Nephron progenitor cell (in vitro differentiated cells): Measurements from ENCODE around the gene EWSR1.

Experiments
- DNase-seq: peaks from one replicate; pipeline ENCODE4 v3.0.0; 2021
- H3K27ac Mint-ChIP-seq: 2 replicates; pipeline ENCODE4 v1.8.0; 2021; ENCODE audit warnings: mild to moderate bottlenecking, moderate library complexity, mixed read lengths
- H3K27me3 Mint-ChIP-seq: 2 replicates; pipeline ENCODE4 v1.8.0; 2021; ENCODE audit warnings: mild to moderate bottlenecking, low read depth, mixed read lengths; ENCODE audit not compliant: poor library complexity
- H3K36me3 Mint-ChIP-seq: 2 replicates; pipeline ENCODE4 v1.8.0; 2021; ENCODE audit warnings: low read depth, mixed read lengths
- H3K4me1 Mint-ChIP-seq: 2 replicates; pipeline ENCODE4 v1.8.0; 2021; ENCODE audit warnings: mixed read lengths
- H3K4me3 Mint-ChIP-seq: 2 replicates; pipeline ENCODE4 v1.8.0; 2021; ENCODE audit warnings: mild to moderate bottlenecking, moderate library complexity, mixed read lengths
- H3K9me3 Mint-ChIP-seq: 2 replicates; pipeline ENCODE4 v1.8.0; 2021; ENCODE audit warnings: mild to moderate bottlenecking, moderate library complexity, mixed read lengths
- TF ChIP-seq, protein P1 (sequence below): fragments of 200-600 bp; sonication (generic); IDR thresholded peaks from 2 replicates; pipeline ENCODE4 v1.5.0; 2021; ENCODE audit warnings: antibody characterized with exemption

Gene EWSR1

DNA sequence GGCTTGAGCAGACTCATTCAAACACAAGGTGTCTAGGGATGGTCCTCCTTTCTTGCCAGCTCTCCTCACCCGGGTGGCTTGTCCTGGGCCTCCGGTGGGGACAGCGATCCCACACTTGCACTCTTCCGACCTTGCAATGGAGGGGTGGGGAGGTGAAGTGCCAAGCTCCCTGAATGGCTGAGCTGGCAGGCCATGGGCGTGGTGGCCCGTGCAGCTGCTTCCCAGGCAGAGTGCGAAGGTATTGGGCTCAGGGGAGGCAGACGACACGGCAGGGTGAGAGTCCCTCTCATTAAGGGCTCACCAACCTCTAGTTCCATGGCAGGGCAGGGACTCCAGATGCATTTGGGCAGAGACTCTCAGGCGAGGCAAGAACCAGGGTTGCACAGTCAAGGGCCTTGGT, 58.4 kb downstream of the EWSR1 start:
- DNase-seq = no peak
- TF ChIP-seq, protein P1, sequence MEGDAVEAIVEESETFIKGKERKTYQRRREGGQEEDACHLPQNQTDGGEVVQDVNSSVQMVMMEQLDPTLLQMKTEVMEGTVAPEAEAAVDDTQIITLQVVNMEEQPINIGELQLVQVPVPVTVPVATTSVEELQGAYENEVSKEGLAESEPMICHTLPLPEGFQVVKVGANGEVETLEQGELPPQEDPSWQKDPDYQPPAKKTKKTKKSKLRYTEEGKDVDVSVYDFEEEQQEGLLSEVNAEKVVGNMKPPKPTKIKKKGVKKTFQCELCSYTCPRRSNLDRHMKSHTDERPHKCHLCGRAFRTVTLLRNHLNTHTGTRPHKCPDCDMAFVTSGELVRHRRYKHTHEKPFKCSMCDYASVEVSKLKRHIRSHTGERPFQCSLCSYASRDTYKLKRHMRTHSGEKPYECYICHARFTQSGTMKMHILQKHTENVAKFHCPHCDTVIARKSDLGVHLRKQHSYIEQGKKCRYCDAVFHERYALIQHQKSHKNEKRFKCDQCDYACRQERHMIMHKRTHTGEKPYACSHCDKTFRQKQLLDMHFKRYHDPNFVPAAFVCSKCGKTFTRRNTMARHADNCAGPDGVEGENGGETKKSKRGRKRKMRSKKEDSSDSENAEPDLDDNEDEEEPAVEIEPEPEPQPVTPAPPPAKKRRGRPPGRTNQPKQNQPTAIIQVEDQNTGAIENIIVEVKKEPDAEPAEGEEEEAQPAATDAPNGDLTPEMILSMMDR = no peak
- Mint-ChIP-seq H3K9me3 (no peaks in the 10 kb centered on the region), H3K27me3 (no peaks in the 10 kb centered on the region), H3K27ac (peak overlapping the region; percentile 16), H3K4me3 (no peak overlapping the region), H3K4me1 (peaks cover 24% of the 10 kb centered on the region), H3K36me3 (peaks cover 3% of the 10 kb centered on the region)

DNA sequence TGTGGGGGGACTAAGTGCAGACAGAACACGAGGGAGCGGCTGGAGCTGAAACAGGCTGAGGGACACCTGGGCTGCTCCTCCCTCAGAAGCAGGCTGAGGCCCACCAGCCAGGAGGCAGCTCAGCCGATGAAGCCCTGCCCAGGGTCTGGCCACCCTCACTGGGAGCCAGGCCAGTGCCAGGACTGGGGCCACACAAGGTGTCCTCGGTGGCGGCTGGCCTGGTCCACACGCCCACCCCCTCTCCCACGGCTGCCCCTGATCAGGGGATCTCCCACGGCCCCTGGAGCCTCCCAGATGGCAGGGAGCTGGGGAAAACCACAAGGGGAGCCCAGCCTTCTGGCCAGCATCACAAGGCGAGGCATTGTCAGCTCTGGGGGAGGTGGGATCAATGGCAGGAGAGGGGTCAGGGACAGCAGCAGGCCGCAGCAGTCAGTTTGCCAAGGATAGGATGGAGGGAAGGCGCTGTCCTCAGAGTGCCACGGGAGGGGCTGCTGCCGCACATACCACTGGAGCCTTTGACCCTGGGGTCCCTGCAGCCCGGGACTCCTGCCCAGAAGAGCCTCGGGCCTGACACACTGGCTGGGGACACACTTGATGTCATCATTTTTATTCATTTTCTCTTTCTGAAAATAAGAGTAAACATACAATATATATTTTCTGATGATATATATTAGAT, 59.2 kb downstream of the EWSR1 start:
- H3K4me3 Mint-ChIP-seq = no peak overlapping the region
- H3K9me3 Mint-ChIP-seq = no peaks in the 10 kb centered on the region
- H3K27ac Mint-ChIP-seq = no peak overlapping the region
- H3K4me1 Mint-ChIP-seq = peaks cover 32% of the 10 kb centered on the region
- peaks cover 3% of the 10 kb centered on the region for H3K36me3 Mint-ChIP-seq
- no peak for DNase-seq
- TF ChIP-seq, protein P1 = no peak
- H3K27me3 Mint-ChIP-seq = no peaks in the 10 kb centered on the region

DNA sequence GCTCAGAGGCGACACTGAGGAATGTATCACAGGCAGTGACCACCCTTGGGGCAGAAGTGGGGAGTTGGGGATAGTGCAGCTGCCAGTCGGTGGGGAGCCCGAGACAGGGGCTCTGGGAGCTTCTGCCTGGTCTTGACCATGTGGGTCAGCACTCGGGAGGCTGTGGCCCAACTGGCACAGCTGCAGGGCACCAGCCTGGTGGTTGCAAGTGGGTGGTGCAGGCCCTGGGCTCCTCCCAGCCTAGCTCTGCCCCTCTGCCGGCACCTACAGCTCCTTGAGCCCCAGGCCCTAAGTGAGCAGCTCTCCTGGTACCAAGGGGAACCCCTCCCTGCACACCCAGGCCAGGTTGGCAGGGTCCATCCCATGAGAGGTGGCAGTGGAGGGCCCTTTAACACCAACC, 60.0 kb downstream of the EWSR1 start:
- Mint-ChIP-seq H3K27me3 (no peaks in the 10 kb centered on the region), H3K27ac (no peak overlapping the region), H3K4me3 (no peak overlapping the region), H3K4me1 (peaks cover 36% of the 10 kb centered on the region), H3K9me3 (no peaks in the 10 kb centered on the region), H3K36me3 (peaks cover 3% of the 10 kb centered on the region)
- TF ChIP-seq, protein P1 = no peak
- DNase-seq = no peak

DNA sequence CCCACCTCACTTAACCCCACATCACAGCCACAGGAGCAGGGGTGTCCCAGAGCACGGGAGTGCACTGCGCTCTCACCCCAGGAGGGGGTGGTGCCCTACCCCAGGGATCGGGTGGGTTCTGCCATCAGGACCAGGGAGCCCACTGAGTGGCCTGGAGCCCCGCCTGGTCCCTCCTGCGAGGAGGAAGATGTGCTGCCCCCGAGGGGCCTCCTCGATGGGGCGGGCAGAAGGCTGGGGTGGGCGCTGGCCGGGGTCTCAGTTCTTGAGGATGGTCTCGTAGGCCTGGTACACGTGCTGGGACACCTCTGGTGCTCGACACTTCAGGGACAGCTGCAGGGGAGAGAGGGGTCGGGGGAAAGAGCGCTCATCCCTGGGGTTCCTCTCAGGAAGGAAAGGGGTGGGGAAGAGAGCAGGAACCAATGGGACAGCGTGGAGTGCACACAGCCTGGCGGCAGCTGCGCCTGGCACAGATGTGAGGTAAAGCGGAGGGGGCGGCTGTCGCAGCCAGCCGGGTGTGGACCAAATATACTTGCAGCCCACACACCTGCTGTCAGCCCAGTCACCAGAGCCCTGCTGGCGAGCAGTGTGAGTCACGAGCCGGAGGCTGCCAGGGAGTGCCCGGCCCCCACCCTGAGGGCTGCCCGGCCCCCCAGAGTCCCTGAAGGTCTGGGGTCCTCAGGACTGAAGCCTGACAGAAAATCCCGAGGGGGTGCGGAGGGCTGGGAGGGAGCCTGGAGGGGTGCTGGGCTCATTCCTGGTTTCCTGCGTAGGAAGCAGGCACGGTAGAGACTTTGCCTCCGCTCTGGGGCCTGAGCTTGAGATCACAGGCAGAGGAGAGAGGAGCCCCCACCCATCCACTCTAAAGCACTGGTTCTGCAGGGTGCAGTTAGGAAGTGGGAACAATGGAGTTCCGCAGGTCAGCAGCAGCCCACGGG, 60.8 kb downstream of the EWSR1 start:
- Mint-ChIP-seq H3K9me3 (no peaks in the 10 kb centered on the region), H3K27ac (peak overlapping the region; percentile 71), H3K27me3 (no peaks in the 10 kb centered on the region), H3K4me3 (no peak overlapping the region), H3K36me3 (peaks cover 9% of the 10 kb centered on the region), H3K4me1 (peaks cover 36% of the 10 kb centered on the region)
- no peak for DNase-seq
- TF ChIP-seq, protein P1 = no peak

DNA sequence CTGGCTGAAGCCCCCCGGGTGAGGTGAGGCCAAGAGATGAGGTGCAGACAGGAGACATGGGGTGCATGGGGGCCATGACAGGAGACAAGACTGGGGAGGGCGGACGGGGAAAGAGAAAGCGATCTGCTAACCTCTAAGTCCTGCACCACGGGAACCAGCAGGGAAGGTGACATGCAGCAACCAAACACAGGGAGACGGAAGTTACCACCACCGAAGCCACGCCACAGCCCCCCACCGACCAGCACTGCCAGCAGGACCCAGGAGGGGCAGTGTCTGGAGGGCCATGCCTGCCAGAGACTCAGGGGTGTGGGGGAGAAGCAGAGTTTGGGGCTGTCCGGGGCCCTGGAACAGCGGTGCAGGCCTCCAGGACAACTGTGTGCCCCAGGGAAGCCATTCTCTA, 61.5 kb downstream of the EWSR1 start:
- Mint-ChIP-seq H3K9me3 (no peaks in the 10 kb centered on the region), H3K27ac (peak overlapping the region; percentile 71), H3K27me3 (no peaks in the 10 kb centered on the region), H3K36me3 (peaks cover 13% of the 10 kb centered on the region), H3K4me3 (no peak overlapping the region), H3K4me1 (peaks cover 39% of the 10 kb centered on the region)
- no peak for DNase-seq
- TF ChIP-seq, protein P1 = no peak
